ENCODE measurements around the gene MUC21. TPM values are rescaled to one million over a fixed set of nuclear protein-coding genes. Genes with fewer than 3 reads are reported as not detected.
"Not testable (repeated sequence)": the region's sequence is repeated elsewhere in the genome, so short reads cannot be mapped to it uniquely, and the experiment has no call there.

The MUC21 gene
- total RNA-seq, 1 donor from 2014 or later, result not detected

- DNase-seq, result peak; percentile 19
These were observed 27.0 kb downstream of the MUC21 start, which contains the start of gene MUC22 for GRCh38 chr6:31010393-31011060. TSS of gene MUC22 (plus strand) at chr6:31010474. CDS start at chr6:31010707, 233 bp downstream.

GRCh38 chr6:31011153-31011552 lies 27.6 kb downstream of the MUC21 start:
- no peak for DNase-seq

- DNase-seq, result no peak
These were observed 33.3 kb downstream of the MUC21 start for GRCh38 chr6:31016659-31017299.

GRCh38 chr6:31017436-31017835 lies 33.9 kb downstream of the MUC21 start:
- DNase-seq, result not testable (repeated sequence)

GRCh38 chr6:31020057-31020456 lies 36.5 kb downstream of the MUC21 start:
- DNase-seq, result no peak

- not testable (repeated sequence) for DNase-seq
These were observed 37.2 kb downstream of the MUC21 start for GRCh38 chr6:31020631-31021255.

GRCh38 chr6:31021705-31022531 lies 38.4 kb downstream of the MUC21 start:
- not testable (repeated sequence) for DNase-seq

GRCh38 chr6:31025595-31025994 lies 42.1 kb downstream of the MUC21 start:
- no peak for DNase-seq

- no peak for DNase-seq
These were observed 47.6 kb downstream of the MUC21 start for GRCh38 chr6:31031095-31031494.

GRCh38 chr6:31033075-31033474 lies 49.6 kb downstream of the MUC21 start:
- no peak for DNase-seq

GRCh38 chr6:31035862-31036497 lies 52.5 kb downstream of the MUC21 start:
- DNase-seq, result no peak

- no peak for DNase-seq
These were observed 53.7 kb downstream of the MUC21 start for GRCh38 chr6:31037169-31037568.

GRCh38 chr6:31037682-31038081 lies 54.2 kb downstream of the MUC21 start:
- DNase-seq, result no peak

- DNase-seq, result no peak
These were observed 55.0 kb downstream of the MUC21 start for GRCh38 chr6:31038559-31038958.

Other genes starting within 250 kb of the MUC21 start
- gene FLOT1, start 241.0 kb upstream of the MUC21 start, total RNA-seq, result 71.5 and 124 TPM in 2 replicates
- 74.4 and 134 TPM in 2 replicates for gene IER3, start 239.2 kb upstream of the MUC21 start, total RNA-seq
- 8.5 and 9.1 TPM in 2 replicates for gene DDR1, start 99.2 kb upstream of the MUC21 start, total RNA-seq
- 16.2 and 26.4 TPM in 2 replicates for gene GTF2H4, start 75.5 kb upstream of the MUC21 start, total RNA-seq
- 11.7 and 20.5 TPM in 2 replicates for gene VARS2, start 69.5 kb upstream of the MUC21 start, total RNA-seq
- not detected in 2 replicates for gene SFTA2, start 51.5 kb upstream of the MUC21 start, total RNA-seq
- not detected in 2 replicates for gene MUCL3, start 42.7 kb upstream of the MUC21 start, total RNA-seq
- not detected in 2 replicates for gene MUC22, start 26.8 kb downstream of the MUC21 start, total RNA-seq
- gene C6orf15, start 128.9 kb downstream of the MUC21 start, total RNA-seq, result 0.14 TPM in 1 of 2 replicates, not detected in the other
- 0.17 and 4.7 TPM in 2 replicates for gene PSORS1C1, start 131.1 kb downstream of the MUC21 start, total RNA-seq
- gene CDSN, start 136.7 kb downstream of the MUC21 start, total RNA-seq, result not detected in 2 replicates
- not detected in 2 replicates for gene PSORS1C2, start 155.3 kb downstream of the MUC21 start, total RNA-seq
- 12.3 and 18.1 TPM in 2 replicates for gene CCHCR1, start 174.1 kb downstream of the MUC21 start, total RNA-seq
- gene TCF19, start 174.9 kb downstream of the MUC21 start, total RNA-seq, result 15.8 and 39.1 TPM in 2 replicates
- gene POU5F1, start 187.0 kb downstream of the MUC21 start, total RNA-seq, result 0.68 TPM in 1 of 2 replicates, not detected in the other

Data from dermis blood vessel endothelial cell (primary cell).